ENCODE measurements around the gene VPS52.

VPS52 gene

DNA sequence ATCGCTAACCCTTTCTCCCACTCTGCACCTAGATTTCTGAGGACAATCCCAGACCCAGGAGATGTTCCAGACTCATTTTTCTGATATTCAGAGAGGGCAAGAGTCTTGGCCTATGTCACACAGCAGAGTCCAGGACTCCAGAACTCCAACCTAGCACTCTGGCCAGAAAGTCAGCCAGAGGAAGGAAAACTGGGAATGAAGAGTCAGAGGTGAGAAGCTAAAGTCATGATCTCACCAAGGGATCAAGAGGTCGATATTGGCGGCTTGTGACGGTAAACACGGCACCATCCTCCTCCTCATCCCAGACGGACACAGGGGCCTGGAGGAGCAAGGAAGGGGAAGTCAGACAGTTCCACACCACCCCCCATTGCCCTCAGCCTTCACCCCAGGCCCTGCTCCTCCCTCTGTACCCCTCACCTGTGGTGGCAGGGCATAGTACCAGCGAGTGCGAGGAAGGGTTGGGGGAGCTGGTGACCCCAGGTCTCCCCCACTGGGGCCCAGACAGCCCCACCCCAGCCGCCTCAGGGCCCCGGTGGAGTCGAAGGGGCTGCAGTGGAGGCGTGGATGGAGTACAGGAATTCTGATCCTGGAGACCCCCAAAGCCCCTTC, 25.2 kb upstream of the VPS52 start:
- TF ChIP-seq ZFP30 (CRISPR knock-in tag; IDR thresholded peaks at IDR 0.05) (no peak), OSR1 (CRISPR knock-in tag; IDR thresholded peaks at IDR 0.05) (no peak), TOX (CRISPR knock-in tag; IDR thresholded peaks at IDR 0.05; ENCODE audit: borderline replicate concordance) (no peak), PPARA (CRISPR knock-in tag; IDR thresholded peaks at IDR 0.05; ENCODE audit: borderline replicate concordance) (no peak), ZNF565 (CRISPR knock-in tag; conservative IDR thresholded peaks at IDR 0.05; ENCODE audit: low read depth) (no peak), ZFP3 (CRISPR knock-in tag; IDR thresholded peaks at IDR 0.05) (no peak), ZNF8 (CRISPR knock-in tag; IDR thresholded peaks at IDR 0.05) (no peak), SNAI2 (CRISPR knock-in tag; IDR thresholded peaks at IDR 0.05) (no peak)
- ATAC-seq = no peak

DNA sequence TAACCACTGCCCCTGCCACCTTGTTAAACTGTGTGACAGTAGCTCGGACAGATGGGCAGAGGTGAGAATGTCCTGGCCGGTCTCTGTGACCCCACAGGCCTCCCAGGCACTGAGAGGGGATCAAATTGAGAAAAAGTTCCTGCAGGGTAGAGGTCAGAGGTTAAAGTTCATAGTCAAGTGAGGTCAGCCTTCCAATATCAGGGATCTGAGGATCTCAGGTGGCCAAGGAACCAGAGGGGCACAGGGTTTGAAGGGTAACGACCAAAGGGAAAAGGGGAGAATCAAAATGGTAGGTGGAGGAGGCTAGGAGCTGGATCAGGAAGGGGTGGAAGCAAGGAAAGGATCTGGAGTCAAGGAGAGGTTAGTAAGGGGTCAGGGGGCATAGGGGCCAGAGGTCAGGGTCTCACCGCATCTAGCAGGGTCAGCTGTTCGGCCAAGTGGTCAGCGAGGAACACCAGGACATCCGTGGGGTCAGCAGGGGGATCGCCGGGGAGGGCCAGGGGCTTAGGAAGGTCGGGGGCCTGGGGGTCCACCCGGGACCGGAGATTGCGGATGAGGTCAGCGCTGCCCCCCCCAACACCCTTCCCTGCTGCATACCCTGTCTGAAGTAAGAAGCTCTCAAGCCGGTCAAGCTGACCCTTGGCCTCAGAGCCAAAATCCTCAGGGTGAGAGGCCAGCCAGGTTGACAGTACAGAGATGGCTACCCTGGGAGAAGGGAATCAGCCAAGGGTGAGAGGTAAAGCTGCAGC, 24.1 kb upstream of the VPS52 start:
- TF ChIP-seq TOX (CRISPR knock-in tag; IDR thresholded peaks at IDR 0.05; ENCODE audit: borderline replicate concordance) = no peak
- TF ChIP-seq, protein P1, sequence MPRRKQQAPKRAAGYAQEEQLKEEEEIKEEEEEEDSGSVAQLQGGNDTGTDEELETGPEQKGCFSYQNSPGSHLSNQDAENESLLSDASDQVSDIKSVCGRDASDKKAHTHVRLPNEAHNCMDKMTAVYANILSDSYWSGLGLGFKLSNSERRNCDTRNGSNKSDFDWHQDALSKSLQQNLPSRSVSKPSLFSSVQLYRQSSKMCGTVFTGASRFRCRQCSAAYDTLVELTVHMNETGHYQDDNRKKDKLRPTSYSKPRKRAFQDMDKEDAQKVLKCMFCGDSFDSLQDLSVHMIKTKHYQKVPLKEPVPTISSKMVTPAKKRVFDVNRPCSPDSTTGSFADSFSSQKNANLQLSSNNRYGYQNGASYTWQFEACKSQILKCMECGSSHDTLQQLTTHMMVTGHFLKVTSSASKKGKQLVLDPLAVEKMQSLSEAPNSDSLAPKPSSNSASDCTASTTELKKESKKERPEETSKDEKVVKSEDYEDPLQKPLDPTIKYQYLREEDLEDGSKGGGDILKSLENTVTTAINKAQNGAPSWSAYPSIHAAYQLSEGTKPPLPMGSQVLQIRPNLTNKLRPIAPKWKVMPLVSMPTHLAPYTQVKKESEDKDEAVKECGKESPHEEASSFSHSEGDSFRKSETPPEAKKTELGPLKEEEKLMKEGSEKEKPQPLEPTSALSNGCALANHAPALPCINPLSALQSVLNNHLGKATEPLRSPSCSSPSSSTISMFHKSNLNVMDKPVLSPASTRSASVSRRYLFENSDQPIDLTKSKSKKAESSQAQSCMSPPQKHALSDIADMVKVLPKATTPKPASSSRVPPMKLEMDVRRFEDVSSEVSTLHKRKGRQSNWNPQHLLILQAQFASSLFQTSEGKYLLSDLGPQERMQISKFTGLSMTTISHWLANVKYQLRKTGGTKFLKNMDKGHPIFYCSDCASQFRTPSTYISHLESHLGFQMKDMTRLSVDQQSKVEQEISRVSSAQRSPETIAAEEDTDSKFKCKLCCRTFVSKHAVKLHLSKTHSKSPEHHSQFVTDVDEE (CRISPR knock-in tag; IDR thresholded peaks at IDR 0.05) = no peak
- no peak for TF ChIP-seq ZFP30 (CRISPR knock-in tag; IDR thresholded peaks at IDR 0.05)
- TF ChIP-seq SNAI2 (CRISPR knock-in tag; IDR thresholded peaks at IDR 0.05) = no peak
- TF ChIP-seq CSDC2 (CRISPR knock-in tag; IDR thresholded peaks at IDR 0.05) = no peak
- TF ChIP-seq, protein P2, sequence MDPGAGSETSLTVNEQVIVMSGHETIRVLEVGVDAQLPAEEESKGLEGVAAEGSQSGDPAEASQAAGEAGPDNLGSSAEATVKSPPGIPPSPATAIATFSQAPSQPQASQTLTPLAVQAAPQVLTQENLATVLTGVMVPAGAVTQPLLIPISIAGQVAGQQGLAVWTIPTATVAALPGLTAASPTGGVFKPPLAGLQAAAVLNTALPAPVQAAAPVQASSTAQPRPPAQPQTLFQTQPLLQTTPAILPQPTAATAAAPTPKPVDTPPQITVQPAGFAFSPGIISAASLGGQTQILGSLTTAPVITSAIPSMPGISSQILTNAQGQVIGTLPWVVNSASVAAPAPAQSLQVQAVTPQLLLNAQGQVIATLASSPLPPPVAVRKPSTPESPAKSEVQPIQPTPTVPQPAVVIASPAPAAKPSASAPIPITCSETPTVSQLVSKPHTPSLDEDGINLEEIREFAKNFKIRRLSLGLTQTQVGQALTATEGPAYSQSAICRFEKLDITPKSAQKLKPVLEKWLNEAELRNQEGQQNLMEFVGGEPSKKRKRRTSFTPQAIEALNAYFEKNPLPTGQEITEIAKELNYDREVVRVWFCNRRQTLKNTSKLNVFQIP (CRISPR knock-in tag; IDR thresholded peaks at IDR 0.05; ENCODE audit: borderline replicate concordance, low read depth) = no peak
- no peak for TF ChIP-seq PPARA (CRISPR knock-in tag; IDR thresholded peaks at IDR 0.05; ENCODE audit: borderline replicate concordance)
- TF ChIP-seq TCF4 (CRISPR knock-in tag; IDR thresholded peaks at IDR 0.05; ENCODE audit: borderline replicate concordance) = no peak
- TF ChIP-seq ESRRG (CRISPR knock-in tag; IDR thresholded peaks at IDR 0.05) = no peak
- TF ChIP-seq ISL1 (CRISPR knock-in tag; IDR thresholded peaks at IDR 0.05) = no peak
- TF ChIP-seq, protein P3, sequence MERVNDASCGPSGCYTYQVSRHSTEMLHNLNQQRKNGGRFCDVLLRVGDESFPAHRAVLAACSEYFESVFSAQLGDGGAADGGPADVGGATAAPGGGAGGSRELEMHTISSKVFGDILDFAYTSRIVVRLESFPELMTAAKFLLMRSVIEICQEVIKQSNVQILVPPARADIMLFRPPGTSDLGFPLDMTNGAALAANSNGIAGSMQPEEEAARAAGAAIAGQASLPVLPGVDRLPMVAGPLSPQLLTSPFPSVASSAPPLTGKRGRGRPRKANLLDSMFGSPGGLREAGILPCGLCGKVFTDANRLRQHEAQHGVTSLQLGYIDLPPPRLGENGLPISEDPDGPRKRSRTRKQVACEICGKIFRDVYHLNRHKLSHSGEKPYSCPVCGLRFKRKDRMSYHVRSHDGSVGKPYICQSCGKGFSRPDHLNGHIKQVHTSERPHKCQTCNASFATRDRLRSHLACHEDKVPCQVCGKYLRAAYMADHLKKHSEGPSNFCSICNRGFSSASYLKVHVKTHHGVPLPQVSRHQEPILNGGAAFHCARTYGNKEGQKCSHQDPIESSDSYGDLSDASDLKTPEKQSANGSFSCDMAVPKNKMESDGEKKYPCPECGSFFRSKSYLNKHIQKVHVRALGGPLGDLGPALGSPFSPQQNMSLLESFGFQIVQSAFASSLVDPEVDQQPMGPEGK (CRISPR knock-in tag; IDR thresholded peaks at IDR 0.05; ENCODE audit: borderline replicate concordance) = no peak
- no peak for TF ChIP-seq ZNF70 (CRISPR knock-in tag; IDR thresholded peaks at IDR 0.05)
- TF ChIP-seq OSR1 (CRISPR knock-in tag; IDR thresholded peaks at IDR 0.05) = no peak
- no peak for TF ChIP-seq GLIS3 (CRISPR knock-in tag; IDR thresholded peaks at IDR 0.05)
- no peak for TF ChIP-seq ZFP3 (CRISPR knock-in tag; IDR thresholded peaks at IDR 0.05)
- TF ChIP-seq, protein P4, sequence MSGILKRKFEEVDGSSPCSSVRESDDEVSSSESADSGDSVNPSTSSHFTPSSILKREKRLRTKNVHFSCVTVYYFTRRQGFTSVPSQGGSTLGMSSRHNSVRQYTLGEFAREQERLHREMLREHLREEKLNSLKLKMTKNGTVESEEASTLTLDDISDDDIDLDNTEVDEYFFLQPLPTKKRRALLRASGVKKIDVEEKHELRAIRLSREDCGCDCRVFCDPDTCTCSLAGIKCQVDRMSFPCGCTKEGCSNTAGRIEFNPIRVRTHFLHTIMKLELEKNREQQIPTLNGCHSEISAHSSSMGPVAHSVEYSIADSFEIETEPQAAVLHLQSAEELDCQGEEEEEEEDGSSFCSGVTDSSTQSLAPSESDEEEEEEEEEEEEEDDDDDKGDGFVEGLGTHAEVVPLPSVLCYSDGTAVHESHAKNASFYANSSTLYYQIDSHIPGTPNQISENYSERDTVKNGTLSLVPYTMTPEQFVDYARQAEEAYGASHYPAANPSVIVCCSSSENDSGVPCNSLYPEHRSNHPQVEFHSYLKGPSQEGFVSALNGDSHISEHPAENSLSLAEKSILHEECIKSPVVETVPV (CRISPR knock-in tag; IDR thresholded peaks at IDR 0.05) = no peak
- TF ChIP-seq ZNF565 (CRISPR knock-in tag; conservative IDR thresholded peaks at IDR 0.05; ENCODE audit: low read depth) = no peak
- TF ChIP-seq, protein P5, sequence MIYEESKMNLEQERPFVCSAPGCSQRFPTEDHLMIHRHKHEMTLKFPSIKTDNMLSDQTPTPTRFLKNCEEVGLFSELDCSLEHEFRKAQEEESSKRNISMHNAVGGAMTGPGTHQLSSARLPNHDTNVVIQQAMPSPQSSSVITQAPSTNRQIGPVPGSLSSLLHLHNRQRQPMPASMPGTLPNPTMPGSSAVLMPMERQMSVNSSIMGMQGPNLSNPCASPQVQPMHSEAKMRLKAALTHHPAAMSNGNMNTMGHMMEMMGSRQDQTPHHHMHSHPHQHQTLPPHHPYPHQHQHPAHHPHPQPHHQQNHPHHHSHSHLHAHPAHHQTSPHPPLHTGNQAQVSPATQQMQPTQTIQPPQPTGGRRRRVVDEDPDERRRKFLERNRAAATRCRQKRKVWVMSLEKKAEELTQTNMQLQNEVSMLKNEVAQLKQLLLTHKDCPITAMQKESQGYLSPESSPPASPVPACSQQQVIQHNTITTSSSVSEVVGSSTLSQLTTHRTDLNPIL (CRISPR knock-in tag; IDR thresholded peaks at IDR 0.05; ENCODE audit: low read depth) = no peak
- no peak for ATAC-seq
